Parathyroid adenoma (tissue), 2 donors: ENCODE results near the gene USP31.

Source experiments
- H2AFZ ChIP-seq: fragments of 300-600 bp; sonication (generic); one replicate; pipeline ENCODE4 v1.7.0; 2017; ENCODE audit warnings: antibody characterized with exemption, mild to moderate bottlenecking
- H3K27ac ChIP-seq: fragments of 300-600 bp; sonication (generic); one replicate; pipeline ENCODE4 v1.7.0; 2017
- H3K27me3 ChIP-seq: fragments of 300-600 bp; sonication (generic); one replicate; pipeline ENCODE4 v1.7.0; 2017; ENCODE audit warnings: low read length; ENCODE audit not compliant: control insufficient read depth, insufficient read depth
- H3K36me3 ChIP-seq: fragments of 300-600 bp; sonication (generic); one replicate; pipeline ENCODE4 v1.7.0; 2017; ENCODE audit warnings: low read length; ENCODE audit not compliant: control insufficient read depth, insufficient read depth
- H3K4me1 ChIP-seq: fragments of 300-600 bp; sonication (generic); one replicate; pipeline ENCODE4 v1.7.0; 2017; ENCODE audit warnings: control low read depth
- H3K4me2 ChIP-seq: fragments of 300-600 bp; sonication (generic); one replicate; pipeline ENCODE4 v1.7.0; 2017; ENCODE audit warnings: low read length
- H3K4me3 ChIP-seq: fragments of 300-600 bp; sonication (generic); one replicate; pipeline ENCODE4 v1.7.0; 2017; ENCODE audit warnings: low read depth, low read length
- H3K79me2 ChIP-seq: fragments of 300-600 bp; sonication (generic); one replicate; pipeline ENCODE4 v1.7.0; 2017; ENCODE audit warnings: control low read depth
- H3K9ac ChIP-seq: fragments of 300-600 bp; sonication (generic); one replicate; pipeline ENCODE4 v1.7.0; 2017; ENCODE audit warnings: mild to moderate bottlenecking
- H3K9me3 ChIP-seq: fragments of 300-600 bp; sonication (generic); one replicate; pipeline ENCODE4 v1.7.0; 2017; ENCODE audit warnings: low read length; ENCODE audit not compliant: control insufficient read depth
- TF ChIP-seq, protein P1 (sequence below): fragments of 300-600 bp; sonication (generic); IDR thresholded peaks from one replicate; pipeline ENCODE4 v1.7.0; 2017; ENCODE audit warnings: antibody characterized with exemption, mild to moderate bottlenecking
- donor health status: primary hyperparathyroidism.

USP31 gene

DNA sequence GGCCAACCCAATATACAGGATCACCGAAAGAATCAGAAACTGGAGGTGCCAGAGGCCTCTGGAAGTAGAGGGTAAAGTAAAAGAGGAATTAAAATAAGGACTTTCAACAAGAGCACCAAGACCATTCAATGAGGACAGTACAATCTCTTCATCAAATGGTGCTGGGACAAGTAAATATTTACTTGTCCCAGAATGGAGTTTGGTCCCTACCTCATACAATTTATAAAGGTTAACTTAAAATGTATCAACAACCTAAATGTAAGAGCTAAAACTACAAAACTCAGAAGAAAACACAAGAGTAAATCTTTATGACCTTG, 56.5 kb downstream of the USP31 start:
- H3K4me2 ChIP-seq: no peak overlapping the region
- H3K27ac ChIP-seq: no peak overlapping the region
- H3K27me3 ChIP-seq: no peaks in the 10 kb centered on the region
- H3K4me3 ChIP-seq: no peak overlapping the region
- H2AFZ ChIP-seq: no peak overlapping the region
- H3K79me2 ChIP-seq: no peaks in the 10 kb centered on the region
- H3K9me3 ChIP-seq: no peaks in the 10 kb centered on the region
- TF ChIP-seq, protein P1, sequence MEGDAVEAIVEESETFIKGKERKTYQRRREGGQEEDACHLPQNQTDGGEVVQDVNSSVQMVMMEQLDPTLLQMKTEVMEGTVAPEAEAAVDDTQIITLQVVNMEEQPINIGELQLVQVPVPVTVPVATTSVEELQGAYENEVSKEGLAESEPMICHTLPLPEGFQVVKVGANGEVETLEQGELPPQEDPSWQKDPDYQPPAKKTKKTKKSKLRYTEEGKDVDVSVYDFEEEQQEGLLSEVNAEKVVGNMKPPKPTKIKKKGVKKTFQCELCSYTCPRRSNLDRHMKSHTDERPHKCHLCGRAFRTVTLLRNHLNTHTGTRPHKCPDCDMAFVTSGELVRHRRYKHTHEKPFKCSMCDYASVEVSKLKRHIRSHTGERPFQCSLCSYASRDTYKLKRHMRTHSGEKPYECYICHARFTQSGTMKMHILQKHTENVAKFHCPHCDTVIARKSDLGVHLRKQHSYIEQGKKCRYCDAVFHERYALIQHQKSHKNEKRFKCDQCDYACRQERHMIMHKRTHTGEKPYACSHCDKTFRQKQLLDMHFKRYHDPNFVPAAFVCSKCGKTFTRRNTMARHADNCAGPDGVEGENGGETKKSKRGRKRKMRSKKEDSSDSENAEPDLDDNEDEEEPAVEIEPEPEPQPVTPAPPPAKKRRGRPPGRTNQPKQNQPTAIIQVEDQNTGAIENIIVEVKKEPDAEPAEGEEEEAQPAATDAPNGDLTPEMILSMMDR: no peak
- H3K9ac ChIP-seq: no peak overlapping the region
- H3K36me3 ChIP-seq: no peaks in the 10 kb centered on the region
- H3K4me1 ChIP-seq: no peaks in the 10 kb centered on the region

- H3K9me3 ChIP-seq: no peaks in the 10 kb centered on the region
- H3K4me1 ChIP-seq: no peaks in the 10 kb centered on the region
- H3K36me3 ChIP-seq: no peaks in the 10 kb centered on the region
- H3K27ac ChIP-seq: no peak overlapping the region
- no peak overlapping the region for H3K4me3 ChIP-seq
- no peaks in the 10 kb centered on the region for H3K79me2 ChIP-seq
- no peak overlapping the region for H2AFZ ChIP-seq
- H3K4me2 ChIP-seq: no peak overlapping the region
- TF ChIP-seq, protein P1: no peak
- no peaks in the 10 kb centered on the region for H3K27me3 ChIP-seq
- H3K9ac ChIP-seq: no peak overlapping the region
Measured at GRCh38 chr16:23092072-23092800, 57.0 kb downstream of the USP31 start.

- no peaks in the 10 kb centered on the region for H3K9me3 ChIP-seq
- no peaks in the 10 kb centered on the region for H3K27me3 ChIP-seq
- TF ChIP-seq, protein P1: no peak
- H3K9ac ChIP-seq: no peak overlapping the region
- no peaks in the 10 kb centered on the region for H3K79me2 ChIP-seq
- H3K36me3 ChIP-seq: no peaks in the 10 kb centered on the region
- no peak overlapping the region for H3K27ac ChIP-seq
- no peak overlapping the region for H2AFZ ChIP-seq
- no peak overlapping the region for H3K4me2 ChIP-seq
- no peak overlapping the region for H3K4me3 ChIP-seq
- no peaks in the 10 kb centered on the region for H3K4me1 ChIP-seq
Measured at GRCh38 chr16:23089111-23089510, 60.1 kb downstream of the USP31 start.

DNA sequence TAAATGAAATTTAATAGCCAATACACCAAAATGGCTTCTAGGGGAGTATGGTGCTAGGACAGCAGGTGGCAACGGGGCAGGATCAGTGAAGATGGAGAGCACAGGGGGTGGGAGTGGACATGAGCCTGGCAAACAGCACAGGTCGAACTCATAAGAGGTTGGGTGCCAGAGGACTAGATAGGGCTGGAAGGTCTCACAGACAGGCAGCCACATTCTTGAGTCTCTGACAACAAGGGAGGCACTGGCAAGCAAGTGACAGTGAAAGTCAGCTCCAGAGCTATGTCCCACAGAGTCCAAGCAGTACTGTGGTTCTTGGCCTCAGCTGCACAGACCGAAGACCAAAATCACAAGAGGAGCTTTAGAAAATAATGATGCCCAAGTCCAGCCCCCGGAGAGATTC, 61.2 kb downstream of the USP31 start:
- H3K36me3 ChIP-seq: no peaks in the 10 kb centered on the region
- no peaks in the 10 kb centered on the region for H3K9me3 ChIP-seq
- TF ChIP-seq, protein P1: no peak
- H3K27ac ChIP-seq: no peak overlapping the region
- H3K4me2 ChIP-seq: no peak overlapping the region
- no peaks in the 10 kb centered on the region for H3K79me2 ChIP-seq
- no peaks in the 10 kb centered on the region for H3K4me1 ChIP-seq
- no peak overlapping the region for H2AFZ ChIP-seq
- H3K4me3 ChIP-seq: no peak overlapping the region
- H3K9ac ChIP-seq: no peak overlapping the region
- no peaks in the 10 kb centered on the region for H3K27me3 ChIP-seq

DNA sequence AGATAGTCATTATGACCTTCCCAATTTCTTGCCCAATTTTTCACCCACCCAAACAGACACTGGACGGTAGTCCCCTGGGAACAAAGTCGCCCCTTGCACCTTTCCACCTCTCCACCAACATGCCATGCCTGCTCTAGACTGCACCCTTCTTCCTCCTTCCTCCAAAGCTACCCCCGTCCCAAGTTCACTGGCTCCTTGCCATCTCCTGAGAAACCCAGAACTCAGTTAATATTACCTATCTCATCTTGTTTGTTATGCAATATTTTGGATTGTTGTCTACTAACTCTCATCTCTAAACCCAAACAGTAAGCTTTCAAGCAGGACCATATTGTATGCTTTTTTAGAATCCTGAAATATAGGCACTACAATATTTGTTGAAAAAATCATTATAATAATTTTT, 63.3 kb downstream of the USP31 start:
- Histone ChIP-seq H3K36me3 (no peaks in the 10 kb centered on the region), H3K27ac (no peak overlapping the region), H3K4me3 (no peak overlapping the region), H3K9me3 (no peaks in the 10 kb centered on the region), H3K4me2 (no peak overlapping the region), H3K27me3 (no peaks in the 10 kb centered on the region), H3K79me2 (no peaks in the 10 kb centered on the region), H3K9ac (no peak overlapping the region), H3K4me1 (no peaks in the 10 kb centered on the region), H2AFZ (no peak overlapping the region)
- TF ChIP-seq, protein P1: no peak
